ENCODE results near the gene SRCAP. TPM values are rescaled to one million over a fixed set of nuclear protein-coding genes. Genes with fewer than 3 reads are reported as not detected.

The SRCAP gene
- total and polyA plus RNA-seq, 2 donors from 2014 or later: 1.6 to 71.9 TPM

GRCh38 chr16:30678586-30678970 is 20.4 kb upstream of the SRCAP start:
- TF ChIP-seq CTCF (IDR thresholded peaks at IDR 0.05; ENCODE audit: borderline replicate concordance, extremely low read depth, insufficient read depth): no peak
- no peak for DNase-seq

GRCh38 chr16:30680326-30680725 is 18.6 kb upstream of the SRCAP start:
- DNase-seq (no peak), FAIRE-seq (no peak)
- H3K36me3 ChIP-seq (ENCODE audit: control insufficient read depth in 2 of 3, insufficient read depth in 3 of 3, low read length in 3 of 3): no peaks in the 10 kb centered on the region
- no peaks in the 10 kb centered on the region for H3K27me3 ChIP-seq (ENCODE audit: control insufficient read depth, insufficient read depth, low read length)
- intact Hi-C loops (cut with DNase I): no loop called here
- H3K4me3 ChIP-seq (ENCODE audit: low read length in 3 of 3): no peak overlapping the region
- H3K9me3 ChIP-seq (ENCODE audit: control insufficient read depth in 2 of 3, insufficient read depth in 1 of 3, low read length in 3 of 3): no peaks in the 10 kb centered on the region
- TF ChIP-seq CTCF (IDR thresholded peaks at IDR 0.05; ENCODE audit: borderline replicate concordance, extremely low read depth, insufficient read depth): no peak
- no peak overlapping the region for H3K9ac ChIP-seq (ENCODE audit: low read length in 3 of 3)
- no peaks in the 10 kb centered on the region for H3K4me1 ChIP-seq (ENCODE audit: control insufficient read depth in 2 of 3, insufficient read depth in 2 of 3, low read depth in 1 of 3, low read length in 3 of 3)
- no peak overlapping the region for H3K27ac ChIP-seq (ENCODE audit: low read depth in 2 of 2, low read length in 2 of 2)

More at GRCh38 chr16:30678586-30678970, 20.4 kb upstream of the SRCAP start:
- Histone ChIP-seq H3K9me3 (ENCODE audit: control insufficient read depth in 2 of 3, insufficient read depth in 1 of 3, low read length in 3 of 3) (no peaks in the 10 kb centered on the region), H3K36me3 (ENCODE audit: control insufficient read depth in 2 of 3, insufficient read depth in 3 of 3, low read length in 3 of 3) (no peaks in the 10 kb centered on the region), H3K4me1 (ENCODE audit: control insufficient read depth in 2 of 3, insufficient read depth in 2 of 3, low read depth in 1 of 3, low read length in 3 of 3) (no peaks in the 10 kb centered on the region), H3K27me3 (ENCODE audit: control insufficient read depth, insufficient read depth, low read length) (no peaks in the 10 kb centered on the region), H3K4me3 (ENCODE audit: low read length in 3 of 3) (no peak overlapping the region), H3K27ac (ENCODE audit: low read depth in 2 of 2, low read length in 2 of 2) (no peak overlapping the region), H3K9ac (ENCODE audit: low read length in 3 of 3) (no peak overlapping the region)
- intact Hi-C loops (cut with DNase I): no loop called here
- FAIRE-seq: no peak

GRCh38 chr16:30688701-30689100 is 10.3 kb upstream of the SRCAP start:
- no peak overlapping the region for H3K27ac ChIP-seq (ENCODE audit: low read depth in 2 of 2, low read length in 2 of 2)
- TF ChIP-seq CTCF (IDR thresholded peaks at IDR 0.05; ENCODE audit: borderline replicate concordance, extremely low read depth, insufficient read depth): no peak
- FAIRE-seq (no peak), DNase-seq (no peak)
- no peak overlapping the region for H3K9ac ChIP-seq (ENCODE audit: low read length in 3 of 3)
- no peak overlapping the region for H3K4me3 ChIP-seq (ENCODE audit: low read length in 3 of 3)
- H3K4me1 ChIP-seq (ENCODE audit: control insufficient read depth in 2 of 3, insufficient read depth in 2 of 3, low read depth in 1 of 3, low read length in 3 of 3): no peaks in the 10 kb centered on the region
- no peaks in the 10 kb centered on the region for H3K9me3 ChIP-seq (ENCODE audit: control insufficient read depth in 2 of 3, insufficient read depth in 1 of 3, low read length in 3 of 3)
- intact Hi-C loops (cut with DNase I): no loop called here
- no peaks in the 10 kb centered on the region for H3K36me3 ChIP-seq (ENCODE audit: control insufficient read depth in 2 of 3, insufficient read depth in 3 of 3, low read length in 3 of 3)
- H3K27me3 ChIP-seq (ENCODE audit: control insufficient read depth, insufficient read depth, low read length): no peaks in the 10 kb centered on the region

GRCh38 chr16:30691907-30692306 is 7.1 kb upstream of the SRCAP start:
- Histone ChIP-seq H3K4me3 (ENCODE audit: low read length in 3 of 3) (no peak overlapping the region), H3K27me3 (ENCODE audit: control insufficient read depth, insufficient read depth, low read length) (no peaks in the 10 kb centered on the region), H3K36me3 (ENCODE audit: control insufficient read depth in 2 of 3, insufficient read depth in 3 of 3, low read length in 3 of 3) (no peaks in the 10 kb centered on the region), H3K9ac (ENCODE audit: low read length in 3 of 3) (no peak overlapping the region), H3K27ac (ENCODE audit: low read depth in 2 of 2, low read length in 2 of 2) (no peak overlapping the region), H3K4me1 (ENCODE audit: control insufficient read depth in 2 of 3, insufficient read depth in 2 of 3, low read depth in 1 of 3, low read length in 3 of 3) (no peaks in the 10 kb centered on the region), H3K9me3 (ENCODE audit: control insufficient read depth in 2 of 3, insufficient read depth in 1 of 3, low read length in 3 of 3) (no peaks in the 10 kb centered on the region)
- intact Hi-C loops (cut with DNase I): no loop called here
- FAIRE-seq: no peak
- no peak for TF ChIP-seq CTCF (IDR thresholded peaks at IDR 0.05; ENCODE audit: borderline replicate concordance, extremely low read depth, insufficient read depth)
- no peak for DNase-seq

All from kidney (tissue), 14 donors.